Left ventricle myocardium inferior (tissue), 1 donor: ENCODE measurements around the gene EML2. TPM values are rescaled to one million over a fixed set of nuclear protein-coding genes. Genes with fewer than 3 reads are reported as not detected.

Experiments used
- DNase-seq: peaks from one replicate; pipeline ENCODE4 v3.0.0-alpha.2; 2020
- H3K27ac ChIP-seq: fragments of 200-600 bp; replicated peaks from 2 replicates; pipeline ENCODE4 v1.8.0; 2021
- H3K27me3 ChIP-seq: fragments of 200-600 bp; 2 replicates; pipeline ENCODE4 v1.8.0; 2021; ENCODE audit warnings: low read depth
- H3K36me3 ChIP-seq: fragments of 200-600 bp; 2 replicates; pipeline ENCODE4 v1.8.0; 2021
- H3K4me1 ChIP-seq: fragments of 200-600 bp; 2 replicates; pipeline ENCODE4 v1.8.0; 2021
- H3K4me3 ChIP-seq: fragments of 200-600 bp; 2 replicates; pipeline ENCODE4 v1.8.0; 2021; ENCODE audit warnings: mild to moderate bottlenecking, moderate library complexity
- H3K9me3 ChIP-seq: fragments of 200-600 bp; replicated peaks from 2 replicates; pipeline ENCODE4 v1.8.0; 2021
- intact Hi-C: fragments of 100-400 bp; cut with micrococcal nuclease; formaldehyde crosslinking; loops from one replicate; pipeline ENCODE4 v1.11.0; 2022
- total RNA-seq: library from RNA; stranded (reverse); fragmentation: NEBNext Ultra II Directional; extraction: Animal tissue kit (Norgen Biotek cat#: 25700); gene quantifications from one replicate; pipeline ENCODE4 v1.2.1, GENCODE V29; 2021
- TF ChIP-seq, protein P1 (sequence below): fragments of 200-600 bp; IDR thresholded peaks from 2 replicates; pipeline ENCODE4 v1.8.0; 2021; ENCODE audit warnings: antibody characterized with exemption, mild to moderate bottlenecking, borderline replicate concordance
- donor health status: DM: no; HTN: yes; CAD: no; lungs with severe emphysema.

Gene EML2
- total RNA-seq, 1 donor from 2014 or later = 48.4 TPM

- peaks cover 26% of the 10 kb centered on the region for H3K4me1 ChIP-seq
- H3K4me3 ChIP-seq = no peak overlapping the region
- TF ChIP-seq, protein P1, sequence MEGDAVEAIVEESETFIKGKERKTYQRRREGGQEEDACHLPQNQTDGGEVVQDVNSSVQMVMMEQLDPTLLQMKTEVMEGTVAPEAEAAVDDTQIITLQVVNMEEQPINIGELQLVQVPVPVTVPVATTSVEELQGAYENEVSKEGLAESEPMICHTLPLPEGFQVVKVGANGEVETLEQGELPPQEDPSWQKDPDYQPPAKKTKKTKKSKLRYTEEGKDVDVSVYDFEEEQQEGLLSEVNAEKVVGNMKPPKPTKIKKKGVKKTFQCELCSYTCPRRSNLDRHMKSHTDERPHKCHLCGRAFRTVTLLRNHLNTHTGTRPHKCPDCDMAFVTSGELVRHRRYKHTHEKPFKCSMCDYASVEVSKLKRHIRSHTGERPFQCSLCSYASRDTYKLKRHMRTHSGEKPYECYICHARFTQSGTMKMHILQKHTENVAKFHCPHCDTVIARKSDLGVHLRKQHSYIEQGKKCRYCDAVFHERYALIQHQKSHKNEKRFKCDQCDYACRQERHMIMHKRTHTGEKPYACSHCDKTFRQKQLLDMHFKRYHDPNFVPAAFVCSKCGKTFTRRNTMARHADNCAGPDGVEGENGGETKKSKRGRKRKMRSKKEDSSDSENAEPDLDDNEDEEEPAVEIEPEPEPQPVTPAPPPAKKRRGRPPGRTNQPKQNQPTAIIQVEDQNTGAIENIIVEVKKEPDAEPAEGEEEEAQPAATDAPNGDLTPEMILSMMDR = no peak
- H3K27ac ChIP-seq = no peak overlapping the region
- DNase-seq = no peak
- H3K27me3 ChIP-seq = peaks cover 41% of the 10 kb centered on the region
- intact Hi-C loops = no loop called here
- H3K9me3 ChIP-seq = no peaks in the 10 kb centered on the region
- peaks cover 22% of the 10 kb centered on the region for H3K36me3 ChIP-seq
Measured at GRCh38 chr19:45590300-45591003, 48.7 kb downstream of the EML2 start.

- Histone ChIP-seq H3K9me3 (no peaks in the 10 kb centered on the region), H3K4me1 (peaks cover 28% of the 10 kb centered on the region), H3K27me3 (peaks cover 37% of the 10 kb centered on the region), H3K4me3 (no peak overlapping the region), H3K27ac (no peak overlapping the region), H3K36me3 (peaks cover 22% of the 10 kb centered on the region)
- TF ChIP-seq, protein P1 = no peak
- no peak for DNase-seq
- intact Hi-C loops = no loop called here
Measured at GRCh38 chr19:45589768-45590167, 49.4 kb downstream of the EML2 start.

DNA sequence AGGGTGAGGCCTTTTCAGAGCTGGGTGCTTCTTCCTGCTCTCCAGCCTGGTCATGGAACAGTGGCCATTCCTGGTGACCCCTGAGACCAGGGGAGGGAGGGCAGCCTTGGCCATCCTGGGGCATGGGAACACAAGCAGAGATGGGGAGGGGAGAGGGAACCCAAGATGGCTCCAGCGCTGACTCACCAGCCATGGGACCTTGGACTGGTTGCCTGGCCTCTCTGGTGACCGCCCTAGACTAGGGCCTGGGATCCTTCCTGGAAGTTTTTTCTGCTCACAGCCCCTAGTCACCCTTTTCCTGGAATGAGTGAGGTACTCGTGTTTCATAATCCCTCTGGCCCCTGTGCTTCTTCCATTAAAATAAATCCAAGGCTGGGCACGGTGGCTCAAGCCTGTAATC, 51.3 kb downstream of the EML2 start:
- TF ChIP-seq, protein P1 = no peak
- Histone ChIP-seq H3K27me3 (peaks cover 24% of the 10 kb centered on the region), H3K4me3 (no peak overlapping the region), H3K27ac (no peak overlapping the region), H3K4me1 (peaks cover 34% of the 10 kb centered on the region), H3K9me3 (no peaks in the 10 kb centered on the region), H3K36me3 (peaks cover 22% of the 10 kb centered on the region)
- intact Hi-C loops = no loop called here
- DNase-seq = no peak

DNA sequence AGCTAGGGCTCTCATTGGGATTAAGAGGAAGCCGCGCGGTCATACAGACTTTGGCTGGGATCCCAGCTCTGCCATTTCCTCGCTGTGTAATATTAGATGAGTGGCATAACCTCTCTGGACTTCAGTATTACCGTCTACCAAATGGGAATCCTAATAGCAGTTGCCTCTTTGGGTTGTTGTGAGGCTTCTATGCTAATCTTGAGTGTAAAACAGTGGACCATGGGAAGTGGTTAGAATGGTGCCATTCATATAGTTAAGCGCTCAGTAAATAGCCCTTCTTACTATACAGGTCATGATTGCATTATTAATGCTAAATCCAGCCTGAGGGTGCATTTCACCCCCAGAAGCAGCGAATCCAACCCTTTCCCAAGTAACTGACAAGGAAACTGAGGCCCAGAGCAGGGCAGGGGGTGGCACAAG, 54.0 kb downstream of the EML2 start:
- TF ChIP-seq, protein P1 = no peak
- Histone ChIP-seq H3K4me3 (peak overlapping the region; percentile 87), H3K4me1 (peaks cover 23% of the 10 kb centered on the region), H3K27ac (peak overlapping the region; percentile 100), H3K27me3 (no peaks in the 10 kb centered on the region), H3K36me3 (peaks cover 6% of the 10 kb centered on the region), H3K9me3 (no peaks in the 10 kb centered on the region)
- no peak for DNase-seq
- intact Hi-C loops = no loop called here

DNA sequence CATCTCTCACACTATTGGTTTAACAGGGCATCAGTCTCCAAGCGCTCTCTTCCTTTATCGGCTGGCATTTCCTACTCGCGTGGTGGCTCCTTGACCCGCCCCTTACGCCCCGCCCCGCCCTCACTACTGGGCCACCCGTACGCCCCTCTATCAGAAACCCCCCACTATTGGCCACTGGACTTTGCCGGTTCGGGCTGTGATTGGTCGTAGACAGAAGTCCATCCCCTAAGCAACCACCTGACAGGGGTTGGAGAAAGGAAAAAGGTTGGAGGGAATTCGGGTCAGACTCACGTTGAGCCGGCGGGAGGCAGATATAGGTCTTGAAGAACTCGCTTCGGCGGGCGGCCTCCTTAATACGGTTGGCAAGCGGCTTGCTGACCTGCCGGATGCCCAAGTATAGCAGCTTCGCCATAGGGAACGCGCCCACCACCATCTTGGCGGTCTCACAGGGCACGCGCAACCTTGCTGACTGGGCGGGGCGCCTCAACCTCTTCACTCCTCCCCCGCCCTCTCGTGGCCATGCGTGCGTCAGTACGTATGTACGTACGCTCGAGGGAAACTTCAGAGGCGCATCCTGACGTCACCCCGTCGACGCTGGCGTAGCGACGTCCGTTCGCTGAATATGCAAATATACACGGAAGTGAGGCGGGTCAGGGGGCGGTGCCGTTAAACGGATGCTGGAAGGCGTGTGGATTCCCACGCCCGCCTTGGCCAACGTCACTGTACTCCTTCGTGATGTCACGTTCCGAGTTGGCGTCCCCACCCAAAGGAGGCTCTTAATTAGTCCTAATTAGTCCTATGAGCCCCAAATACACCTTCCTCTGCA, 54.7 kb downstream of the EML2 start, which contains the start of gene OPA3:
OPA3 (minus strand) TSS at position 471 of the 826 bp plus-strand sequence; CDS start at position 433, 38 bp downstream.
- H3K27me3 ChIP-seq = no peaks in the 10 kb centered on the region
- TF ChIP-seq, protein P1 = no peak
- peak within 1 kb of the TSS; percentile 87 for H3K4me3 ChIP-seq
- intact Hi-C loops = no loop called here
- DNase-seq = peak; percentile 100
- peaks cover 25% of the 10 kb centered on the region for H3K4me1 ChIP-seq
- H3K9me3 ChIP-seq = no peaks in the 10 kb centered on the region
- H3K36me3 ChIP-seq = peaks cover 1% of the 10 kb centered on the region
- peak within 1 kb of the TSS; percentile 100 for H3K27ac ChIP-seq
